Measurements from ENCODE around the gene LRRK1.

Gene LRRK1

GRCh38 chr15:100939791-100940190, 20.6 kb downstream of the LRRK1 start:
- DNase-seq, result no peak

- no peak for DNase-seq
Measured at GRCh38 chr15:100940767-100941379, 21.7 kb downstream of the LRRK1 start.

GRCh38 chr15:100941536-100941935, 22.4 kb downstream of the LRRK1 start:
- DNase-seq, result no peak

GRCh38 chr15:100942656-100943425, 23.7 kb downstream of the LRRK1 start:
- no peak for DNase-seq

GRCh38 chr15:100944244-100944895, 25.2 kb downstream of the LRRK1 start:
- DNase-seq, result no peak

- DNase-seq, result peak; percentile 43
Measured at GRCh38 chr15:100944986-100945385, 25.8 kb downstream of the LRRK1 start.

GRCh38 chr15:100947760-100948429, 28.7 kb downstream of the LRRK1 start:
- DNase-seq, result no peak

- no peak for DNase-seq
Measured at GRCh38 chr15:100948430-100948762, 29.2 kb downstream of the LRRK1 start.

GRCh38 chr15:100949691-100950090, 30.5 kb downstream of the LRRK1 start:
- DNase-seq, result no peak

GRCh38 chr15:100951965-100952364, 32.8 kb downstream of the LRRK1 start:
- DNase-seq, result no peak

- DNase-seq, result no peak
Measured at GRCh38 chr15:100952566-100952965, 33.4 kb downstream of the LRRK1 start.

GRCh38 chr15:100958326-100959065, 39.3 kb downstream of the LRRK1 start:
- DNase-seq, result peak; percentile 51

- DNase-seq, result no peak
Measured at GRCh38 chr15:100959066-100960050, 40.2 kb downstream of the LRRK1 start.

GRCh38 chr15:100966997-100967396, 47.8 kb downstream of the LRRK1 start:
- DNase-seq, result no peak

- DNase-seq, result peak; percentile 62
Measured at GRCh38 chr15:100968050-100968966, 49.2 kb downstream of the LRRK1 start.

- DNase-seq, result no peak
Measured at GRCh38 chr15:100972975-100973350, 53.8 kb downstream of the LRRK1 start.

- DNase-seq, result no peak
Measured at GRCh38 chr15:100973351-100974111, 54.4 kb downstream of the LRRK1 start.

GRCh38 chr15:100975043-100975442, 55.9 kb downstream of the LRRK1 start:
- DNase-seq, result no peak

- no peak for DNase-seq
Measured at GRCh38 chr15:100980410-100981046, 61.4 kb downstream of the LRRK1 start.

All from fibroblast of skin of back (primary cell).